IPS DF 6.9 (cell line): ENCODE results near the gene RALGPS1.

Source experiments
- DNase-seq: peaks from one replicate; pipeline ENCODE4 v3.0.0-alpha.2; 2013; ENCODE audit warnings: low read depth, low spot score
- H3K27ac ChIP-seq: one replicate; pipeline ENCODE4 v1.5.1; 2013; ENCODE audit warnings: low read length, control low read depth
- H3K27me3 ChIP-seq: 2 replicates; pipeline ENCODE4 v1.6.1; 2013; ENCODE audit warnings: mild to moderate bottlenecking, low read length; ENCODE audit not compliant: control insufficient read depth, insufficient read depth
- H3K36me3 ChIP-seq: 2 replicates; pipeline ENCODE4 v1.6.1; 2013; ENCODE audit warnings: low read length; ENCODE audit not compliant: control insufficient read depth, insufficient read depth
- H3K4me1 ChIP-seq: 2 replicates; pipeline ENCODE4 v1.6.1; 2013; ENCODE audit warnings: low read length; ENCODE audit not compliant: control insufficient read depth, insufficient read depth
- H3K4me3 ChIP-seq: 2 replicates; pipeline ENCODE4 v1.5.1; 2013; ENCODE audit warnings: mild to moderate bottlenecking, low read length
- H3K9me3 ChIP-seq: 2 replicates; pipeline ENCODE4 v1.6.1; 2013; ENCODE audit warnings: low read length, inconsistent platforms; ENCODE audit not compliant: control insufficient read depth, insufficient read depth
- WGBS: extraction: QIAGEN DNeasy Blood & Tissue Kit; methylation state at CpG from one replicate; pipeline ENCODE4 v1.1.7; 2013; ENCODE audit warnings: mixed read lengths, missing lambda C conversion rate; ENCODE audit not compliant: insufficient read length, insufficient coverage; 5-methylcytosine and 5-hydroxymethylcytosine counted together

RALGPS1 gene

DNA sequence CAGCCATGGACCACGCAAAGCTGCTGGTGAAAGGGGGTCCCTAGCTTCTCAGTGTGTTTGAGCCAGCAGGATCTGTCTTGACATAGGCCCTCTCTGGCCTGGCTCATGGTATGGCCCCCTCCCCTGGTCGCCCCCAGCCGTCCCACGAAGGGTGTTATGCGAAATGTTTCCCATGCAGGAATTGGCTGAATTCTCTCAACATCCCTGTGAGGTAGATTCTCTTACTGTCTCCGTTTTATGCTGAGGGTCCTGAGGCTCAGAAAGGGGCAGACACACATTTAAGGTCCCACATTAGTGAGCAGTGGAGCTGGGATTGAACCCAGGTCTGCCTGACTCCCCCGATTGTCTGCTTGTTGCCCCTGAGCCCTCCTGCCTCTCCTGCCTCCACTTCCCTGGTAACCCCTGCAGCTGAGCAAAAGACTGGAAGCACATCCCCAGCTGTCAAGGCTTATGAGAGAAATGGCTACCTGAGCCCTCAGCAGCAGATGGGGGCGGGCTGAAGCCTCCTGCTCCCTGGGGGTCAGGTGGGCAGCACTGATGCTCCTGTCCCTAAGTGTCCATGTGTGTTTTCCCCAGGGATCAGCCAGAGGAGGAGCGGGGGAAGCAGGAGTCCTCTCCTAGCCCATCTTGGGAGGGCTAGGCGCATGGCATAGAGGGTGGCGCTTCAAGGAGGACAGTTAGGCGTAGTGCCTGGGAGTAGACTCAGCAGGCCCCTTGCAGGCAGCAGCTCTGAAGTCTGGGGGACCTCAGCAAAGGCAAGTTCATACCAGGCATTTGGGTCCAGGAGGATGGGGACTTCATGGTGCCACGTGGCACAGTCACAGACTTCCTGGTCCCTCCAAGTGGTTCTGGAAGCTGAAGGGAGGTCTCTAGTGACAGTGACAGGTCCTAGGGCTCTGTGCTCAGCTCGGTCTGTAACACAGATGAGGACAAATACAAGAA, 301.0 kb downstream of the RALGPS1 start:
- no peak overlapping the region for H3K4me3 ChIP-seq
- no peaks in the 10 kb centered on the region for H3K27me3 ChIP-seq
- H3K36me3 ChIP-seq, result 0 out of 2 replicates have a peak, but pooled peaks cover 2% of the 10 kb centered on the region
- DNase-seq, result no peak
- peaks cover 7% of the 10 kb centered on the region for H3K4me1 ChIP-seq
- no peak overlapping the region for H3K27ac ChIP-seq
- no peaks in the 10 kb centered on the region for H3K9me3 ChIP-seq
- no CpG with 5 or more reads among the region's 14 CpGs for WGBS

DNA sequence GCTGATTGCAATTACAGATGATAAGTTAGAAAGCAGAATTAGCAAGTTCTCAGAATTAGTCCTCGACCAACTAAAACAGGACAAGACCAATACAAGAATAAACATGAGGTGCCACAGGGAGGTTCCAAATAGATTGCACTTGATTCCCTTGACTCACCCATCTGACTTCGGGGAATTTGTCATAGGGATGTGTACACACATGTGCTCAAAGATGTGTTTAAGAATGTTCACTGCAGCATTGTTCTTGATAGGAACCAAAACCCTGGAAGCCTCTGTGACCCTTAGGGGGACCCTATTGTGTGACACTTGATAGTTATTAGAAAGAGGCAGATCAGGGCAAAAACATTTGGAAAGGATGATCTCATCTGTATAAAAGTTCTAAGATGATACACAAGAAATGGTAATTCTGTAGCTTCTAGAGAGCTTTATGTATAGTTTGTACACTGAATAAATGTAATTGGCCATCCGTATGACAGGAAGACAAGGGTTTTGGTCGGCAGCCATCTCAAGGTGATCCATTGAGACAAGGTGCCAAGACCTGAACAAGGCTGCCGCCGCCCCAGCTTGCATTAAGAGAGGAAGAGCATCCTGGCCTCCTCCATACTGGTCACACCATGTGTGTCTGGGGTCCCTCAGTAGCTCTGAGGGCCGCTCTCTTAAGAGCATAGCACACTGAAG, 301.8 kb downstream of the RALGPS1 start:
- Histone ChIP-seq H3K27ac (no peak overlapping the region), H3K27me3 (no peaks in the 10 kb centered on the region), H3K4me1 (peaks cover 1% of the 10 kb centered on the region), H3K4me3 (no peak overlapping the region), H3K9me3 (no peaks in the 10 kb centered on the region), H3K36me3 (0 out of 2 replicates have a peak, but pooled peaks cover 2% of the 10 kb centered on the region)
- WGBS, result no CpG with 5 or more reads among the region's 7 CpGs
- DNase-seq, result no peak

DNA sequence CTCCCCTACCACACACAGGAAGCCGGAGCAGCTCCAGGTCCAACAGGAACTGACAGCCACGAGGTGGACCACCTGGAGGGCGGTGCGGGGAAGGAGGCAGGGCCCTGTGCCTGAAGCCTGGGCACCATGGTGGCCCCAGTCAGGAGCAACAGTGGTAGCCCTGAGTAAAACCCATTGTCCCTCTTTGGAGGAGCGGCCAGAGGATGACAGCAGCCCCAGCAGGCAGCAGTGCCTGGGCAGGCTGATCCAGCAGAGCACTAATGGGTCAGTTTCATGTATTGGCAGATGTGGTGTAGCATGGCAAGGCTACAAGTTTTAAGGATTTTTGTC, 302.3 kb downstream of the RALGPS1 start:
- Histone ChIP-seq H3K36me3 (0 out of 2 replicates have a peak, but pooled peaks cover 2% of the 10 kb centered on the region), H3K4me1 (peaks cover 1% of the 10 kb centered on the region), H3K4me3 (no peak overlapping the region), H3K27ac (no peak overlapping the region), H3K27me3 (no peaks in the 10 kb centered on the region), H3K9me3 (no peaks in the 10 kb centered on the region)
- DNase-seq, result no peak
- no CpG with 5 or more reads among the region's 5 CpGs for WGBS

DNA sequence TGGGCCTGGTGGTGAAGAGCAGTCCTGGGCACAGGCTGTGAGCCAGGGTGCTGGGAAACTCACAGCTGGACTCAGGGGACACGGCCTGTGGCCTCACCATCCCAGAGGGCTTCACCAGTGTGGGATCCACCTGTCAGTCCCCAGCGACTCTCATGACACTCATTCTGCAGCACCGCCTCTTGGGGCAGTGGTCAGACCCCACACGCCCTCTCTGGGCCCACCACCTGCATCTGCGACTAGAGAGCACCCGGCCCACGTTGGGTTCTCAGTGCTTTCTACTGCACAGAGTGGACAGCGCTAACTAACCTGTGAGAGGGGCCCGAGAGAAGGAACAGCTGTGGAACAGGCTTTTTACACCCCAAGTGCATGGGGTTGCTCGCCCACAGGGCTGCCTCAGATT, 304.2 kb downstream of the RALGPS1 start:
- Histone ChIP-seq H3K27ac (no peak overlapping the region), H3K9me3 (no peaks in the 10 kb centered on the region), H3K4me1 (peaks cover 1% of the 10 kb centered on the region), H3K36me3 (0 out of 2 replicates have a peak, but pooled peaks cover 2% of the 10 kb centered on the region), H3K4me3 (no peak overlapping the region), H3K27me3 (no peaks in the 10 kb centered on the region)
- DNase-seq, result no peak
- no CpG with 5 or more reads among the region's 10 CpGs for WGBS

DNA sequence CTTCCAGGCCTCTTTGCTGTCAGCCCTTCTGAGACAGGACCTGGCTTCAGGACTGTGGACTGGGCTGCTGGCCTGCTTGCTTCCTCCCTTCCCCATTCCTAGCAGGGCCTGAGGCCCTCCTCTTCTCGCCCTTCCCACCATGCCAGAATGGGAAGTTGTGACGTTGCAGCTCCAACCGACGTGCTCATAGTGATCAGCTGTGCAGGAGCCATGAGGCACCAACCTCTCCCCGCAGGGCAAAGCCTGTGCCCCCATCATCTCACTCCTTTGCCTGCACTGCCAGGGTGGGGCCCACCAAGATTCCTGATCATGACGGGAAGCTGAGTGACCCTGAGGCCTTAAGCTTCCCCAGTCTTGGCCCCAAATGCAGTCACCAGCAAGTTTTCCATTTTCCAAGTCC, 304.9 kb downstream of the RALGPS1 start:
- H3K27ac ChIP-seq, result no peak overlapping the region
- WGBS, result no CpG with 5 or more reads among the region's 6 CpGs
- H3K4me1 ChIP-seq, result peaks cover 1% of the 10 kb centered on the region
- H3K4me3 ChIP-seq, result no peak overlapping the region; the same call in 1 of the 2 replicates
- H3K9me3 ChIP-seq, result no peaks in the 10 kb centered on the region
- 0 out of 2 replicates have a peak, but pooled peaks cover 2% of the 10 kb centered on the region for H3K36me3 ChIP-seq
- no peaks in the 10 kb centered on the region for H3K27me3 ChIP-seq
- DNase-seq, result no peak

DNA sequence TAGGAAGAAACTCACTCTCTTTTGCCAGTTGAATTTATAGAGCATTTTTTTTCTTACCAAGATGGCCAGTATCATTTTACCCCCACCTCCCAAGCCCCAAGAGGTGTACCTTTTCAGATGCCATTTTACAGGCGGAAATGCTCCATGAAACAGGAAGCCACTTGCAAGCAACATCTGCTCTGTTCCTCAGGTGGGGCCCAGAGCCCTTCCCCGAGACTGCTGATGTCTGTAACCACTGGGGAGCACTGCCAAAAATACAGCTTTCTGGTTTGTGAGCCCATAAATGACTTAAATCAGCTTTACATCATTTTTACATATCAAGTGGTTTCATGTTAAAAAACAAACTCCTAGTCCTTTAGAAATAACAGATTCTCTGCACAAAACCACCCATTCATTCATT, 307.1 kb downstream of the RALGPS1 start:
- peaks cover 1% of the 10 kb centered on the region; the same call in 1 of the 2 replicates for H3K27me3 ChIP-seq
- no peaks in the 10 kb centered on the region for H3K36me3 ChIP-seq
- no peak overlapping the region for H3K4me3 ChIP-seq
- no peak for DNase-seq
- H3K27ac ChIP-seq, result no peak overlapping the region
- H3K4me1 ChIP-seq, result no peaks in the 10 kb centered on the region; the same call in 1 of the 2 replicates
- WGBS, result no CpG with 5 or more reads among the region's 2 CpGs
- no peaks in the 10 kb centered on the region for H3K9me3 ChIP-seq

DNA sequence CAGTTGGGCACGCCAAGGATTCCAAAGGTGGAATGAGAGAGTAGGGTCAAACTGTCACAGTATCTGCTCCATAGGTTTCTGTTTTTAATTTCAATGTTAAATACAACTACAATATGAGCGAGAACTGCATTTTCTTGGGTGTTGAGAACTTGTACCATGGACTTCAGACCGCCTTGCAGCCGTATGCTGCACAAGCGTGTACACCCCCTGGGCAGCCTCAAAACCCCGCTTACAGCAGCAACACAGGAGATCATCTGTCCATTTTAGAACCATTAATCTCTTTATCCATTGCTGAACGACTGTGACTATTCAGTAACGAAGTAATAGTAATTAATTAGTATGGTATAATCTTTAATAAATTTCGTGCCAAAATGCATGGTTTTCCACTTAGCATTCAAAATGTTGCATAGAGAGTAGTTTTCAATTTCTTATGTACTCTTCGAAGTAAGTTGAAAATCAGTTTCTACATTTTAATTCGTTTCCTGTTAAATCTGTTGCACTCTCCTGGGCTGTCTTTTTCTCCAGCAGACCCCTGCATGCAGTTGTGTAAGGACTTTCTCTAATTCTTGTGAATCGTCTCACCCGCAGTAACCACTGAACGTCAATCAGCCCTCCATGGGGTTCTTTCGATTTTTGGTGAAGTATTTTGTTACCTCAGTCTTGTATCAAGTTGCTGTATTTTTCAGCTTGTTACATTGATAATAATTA, 308.0 kb downstream of the RALGPS1 start:
- no CpG with 5 or more reads among the region's 15 CpGs for WGBS
- Histone ChIP-seq H3K27me3 (peaks cover 1% of the 10 kb centered on the region; the same call in 1 of the 2 replicates), H3K9me3 (no peaks in the 10 kb centered on the region), H3K4me3 (no peak overlapping the region), H3K4me1 (no peaks in the 10 kb centered on the region), H3K36me3 (no peaks in the 10 kb centered on the region), H3K27ac (no peak overlapping the region)
- DNase-seq, result no peak

DNA sequence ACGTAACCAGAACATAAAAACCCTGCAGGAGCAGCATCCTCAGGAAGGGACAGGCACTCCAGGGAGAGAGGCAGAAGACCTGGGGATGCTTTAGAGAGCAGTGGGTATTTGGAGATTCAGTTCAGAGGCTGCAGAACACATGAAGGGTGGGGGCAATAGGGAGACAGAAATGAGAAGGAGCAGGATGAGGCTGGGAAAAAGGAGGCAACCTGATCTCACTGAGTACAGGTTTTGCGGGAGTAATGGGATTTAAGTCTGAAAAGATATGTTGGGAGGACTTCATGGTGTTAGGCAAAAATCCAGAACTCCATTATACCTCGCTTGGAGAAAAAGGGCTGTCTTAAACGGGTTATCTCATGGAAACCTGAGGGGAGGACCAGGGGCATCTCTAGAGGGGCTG, 308.7 kb downstream of the RALGPS1 start:
- no peak overlapping the region for H3K27ac ChIP-seq
- no peaks in the 10 kb centered on the region for H3K36me3 ChIP-seq
- no CpG with 5 or more reads among the region's 4 CpGs for WGBS
- H3K9me3 ChIP-seq, result no peaks in the 10 kb centered on the region
- peaks cover 1% of the 10 kb centered on the region; the same call in 1 of the 2 replicates for H3K27me3 ChIP-seq
- no peak overlapping the region for H3K4me3 ChIP-seq
- H3K4me1 ChIP-seq, result no peaks in the 10 kb centered on the region
- no peak for DNase-seq

DNA sequence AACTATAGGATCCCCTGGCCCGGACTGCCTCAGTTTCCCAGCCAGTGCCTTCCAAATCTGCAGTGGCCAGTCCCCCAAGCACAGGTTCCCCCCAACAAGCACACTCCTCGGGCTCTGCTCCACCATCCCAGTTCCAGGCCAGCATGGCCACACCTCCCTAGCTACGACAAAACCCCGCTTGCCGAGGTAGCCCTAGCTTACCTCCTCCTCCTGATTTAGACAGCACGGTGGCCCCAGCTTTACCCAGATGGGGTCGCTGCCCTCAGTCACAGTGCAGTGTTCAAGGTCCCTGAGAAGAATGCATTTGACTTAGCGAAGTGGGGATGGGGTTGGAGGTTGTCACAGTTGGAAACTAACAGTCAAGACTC, 309.2 kb downstream of the RALGPS1 start:
- no peaks in the 10 kb centered on the region for H3K36me3 ChIP-seq
- WGBS, result no CpG with 5 or more reads among the region's 8 CpGs
- peaks cover 1% of the 10 kb centered on the region; the same call in 1 of the 2 replicates for H3K27me3 ChIP-seq
- peak overlapping the region; percentile 46; the same call in 1 of the 2 replicates for H3K4me3 ChIP-seq
- no peak for DNase-seq
- no peaks in the 10 kb centered on the region for H3K4me1 ChIP-seq
- no peaks in the 10 kb centered on the region for H3K9me3 ChIP-seq
- no peak overlapping the region for H3K27ac ChIP-seq
